ENCODE measurements around the gene OPRD1.
A peak's percentile ranks its signal among the peaks of the same experiment; 100 is the strongest.
"Not testable (repeated sequence)": the region's sequence is repeated elsewhere in the genome, so short reads cannot be mapped to it uniquely, and the experiment has no call there.

Gene OPRD1

DNA sequence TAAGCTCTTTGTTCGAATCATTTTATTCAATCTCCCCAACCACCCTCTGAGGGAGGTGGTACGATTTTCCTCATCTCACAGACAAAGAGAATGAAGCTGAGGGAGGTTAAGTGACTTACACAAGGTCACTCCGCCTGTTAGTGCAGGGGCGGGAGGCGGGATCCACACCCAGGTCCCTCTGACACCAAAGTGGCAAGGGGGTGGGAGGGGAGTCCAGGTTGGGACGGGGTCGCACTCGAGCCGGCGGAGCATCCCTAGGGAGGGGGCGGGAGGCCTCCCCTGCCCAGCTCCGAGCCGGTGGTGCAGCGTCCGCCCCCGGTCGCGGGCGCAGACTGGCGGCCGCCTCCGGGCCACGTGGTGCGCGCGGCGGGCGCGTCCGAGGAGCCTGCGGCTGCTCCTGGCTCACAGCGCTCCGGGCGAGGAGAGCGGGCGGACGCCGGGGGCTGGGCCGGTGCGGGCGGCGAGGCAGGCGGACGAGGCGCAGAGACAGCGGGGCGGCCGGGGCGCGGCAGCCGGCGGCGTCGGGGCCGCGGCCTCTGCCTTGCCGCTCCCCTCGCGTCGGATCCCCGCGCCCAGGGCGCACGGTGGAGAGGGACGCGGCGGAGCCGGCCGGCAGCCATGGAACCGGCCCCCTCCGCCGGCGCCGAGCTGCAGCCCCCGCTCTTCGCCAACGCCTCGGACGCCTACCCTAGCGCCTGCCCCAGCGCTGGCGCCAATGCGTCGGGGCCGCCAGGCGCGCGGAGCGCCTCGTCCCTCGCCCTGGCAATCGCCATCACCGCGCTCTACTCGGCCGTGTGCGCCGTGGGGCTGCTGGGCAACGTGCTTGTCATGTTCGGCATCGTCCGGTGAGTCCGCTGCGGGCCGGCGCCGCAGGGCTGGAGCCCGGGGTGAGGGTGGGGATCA, at the start of gene OPRD1:
TSS of gene OPRD1 (plus strand) at position 405 of the 903 bp plus-strand sequence. CDS start at position 619, 214 bp downstream.
- no peak for TF ChIP-seq JUND (IDR thresholded peaks at IDR 0.05; ENCODE audit: low read depth)
- in situ Hi-C loops (cut with HindIII; ENCODE audit: low pct_unique_long_range_greater_than_20kb, low sequenced_read_pairs), result no loop called here
- DNase-seq (ENCODE audit: low read depth in 1 of 2, low spot score in 1 of 2), result no peak

DNA sequence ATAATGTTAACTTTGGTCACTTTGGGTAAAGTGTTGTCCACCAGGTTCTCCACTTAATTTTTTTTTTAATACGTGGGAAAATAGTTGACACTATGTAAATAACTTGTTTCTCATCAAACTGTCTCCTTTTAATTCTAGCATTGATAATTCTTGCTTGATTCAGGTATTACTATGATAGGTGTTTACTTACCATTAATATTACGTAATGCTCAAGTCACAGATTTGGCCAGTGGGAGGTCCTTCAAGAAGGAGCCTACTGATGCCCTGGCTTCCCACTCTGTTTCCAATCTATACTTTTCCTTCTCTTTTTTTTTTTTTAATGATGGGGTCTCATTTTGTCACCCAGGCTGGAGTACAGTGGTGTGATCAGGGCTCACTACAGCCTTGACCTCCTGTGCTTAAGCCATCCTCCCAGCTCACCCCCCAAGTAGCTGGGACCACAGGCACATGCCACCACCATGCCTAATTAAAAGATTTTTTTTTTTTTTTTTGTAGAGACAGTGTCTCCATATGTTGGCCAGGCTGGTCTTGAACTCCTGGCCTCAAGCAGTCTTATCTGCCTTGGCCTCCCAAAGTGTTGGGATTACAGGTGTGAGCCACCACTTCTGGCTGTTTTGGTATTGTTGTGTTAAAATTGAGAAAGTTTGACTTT, 45.3 kb upstream of the OPRD1 start:
- in situ Hi-C loops (cut with HindIII; ENCODE audit: low pct_unique_long_range_greater_than_20kb, low sequenced_read_pairs), result no loop called here
- TF ChIP-seq JUND (IDR thresholded peaks at IDR 0.05; ENCODE audit: low read depth), result no peak
- DNase-seq (ENCODE audit: low read depth in 1 of 2, low spot score in 1 of 2), result no peak

GRCh38 chr1:28770601-28771165, 41.3 kb upstream of the OPRD1 start:
- no peak for DNase-seq (ENCODE audit: low read depth in 1 of 2, low spot score in 1 of 2)

DNA sequence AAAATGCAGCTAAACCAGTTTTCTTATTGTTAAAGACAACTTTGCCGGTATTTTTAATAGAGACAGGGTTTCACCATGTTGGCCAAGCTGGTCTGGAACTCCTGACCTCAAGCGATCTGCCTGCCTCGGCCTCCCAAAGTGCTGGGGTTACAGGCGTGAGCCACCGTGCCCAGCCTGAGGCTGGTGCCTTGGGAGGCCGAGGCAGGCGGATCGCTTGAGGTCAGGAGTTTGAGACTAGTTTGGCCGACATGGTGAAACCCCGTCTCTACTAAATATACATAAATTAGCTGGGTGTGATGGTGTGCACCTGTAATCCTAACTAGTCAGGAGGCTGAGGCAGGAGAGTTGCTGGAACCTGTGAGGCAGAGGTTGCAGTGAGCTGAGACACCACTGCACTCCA, 40.0 kb upstream of the OPRD1 start:
- DNase-seq (ENCODE audit: low read depth in 1 of 2, low spot score in 1 of 2); in situ Hi-C loops (cut with HindIII; ENCODE audit: low pct_unique_long_range_greater_than_20kb, low sequenced_read_pairs): not testable (repeated sequence)

More at GRCh38 chr1:28770601-28771165, 41.3 kb upstream of the OPRD1 start:
- no peak for TF ChIP-seq JUND (IDR thresholded peaks at IDR 0.05; ENCODE audit: low read depth)
- in situ Hi-C loops (cut with HindIII; ENCODE audit: low pct_unique_long_range_greater_than_20kb, low sequenced_read_pairs), result no loop called here

GRCh38 chr1:28773105-28773504, 38.9 kb upstream of the OPRD1 start:
- DNase-seq (ENCODE audit: low read depth in 1 of 2, low spot score in 1 of 2), result no peak
- in situ Hi-C loops (cut with HindIII; ENCODE audit: low pct_unique_long_range_greater_than_20kb, low sequenced_read_pairs), result no loop called here
- TF ChIP-seq JUND (IDR thresholded peaks at IDR 0.05; ENCODE audit: low read depth), result no peak

- DNase-seq (ENCODE audit: low read depth in 1 of 2, low spot score in 1 of 2), result peak; percentile 46 to 47
- in situ Hi-C loops (cut with HindIII; ENCODE audit: low pct_unique_long_range_greater_than_20kb, low sequenced_read_pairs), result no loop called here
- no peak for TF ChIP-seq JUND (IDR thresholded peaks at IDR 0.05; ENCODE audit: low read depth)
Observed at GRCh38 chr1:28775121-28775942, 36.6 kb upstream of the OPRD1 start.

DNA sequence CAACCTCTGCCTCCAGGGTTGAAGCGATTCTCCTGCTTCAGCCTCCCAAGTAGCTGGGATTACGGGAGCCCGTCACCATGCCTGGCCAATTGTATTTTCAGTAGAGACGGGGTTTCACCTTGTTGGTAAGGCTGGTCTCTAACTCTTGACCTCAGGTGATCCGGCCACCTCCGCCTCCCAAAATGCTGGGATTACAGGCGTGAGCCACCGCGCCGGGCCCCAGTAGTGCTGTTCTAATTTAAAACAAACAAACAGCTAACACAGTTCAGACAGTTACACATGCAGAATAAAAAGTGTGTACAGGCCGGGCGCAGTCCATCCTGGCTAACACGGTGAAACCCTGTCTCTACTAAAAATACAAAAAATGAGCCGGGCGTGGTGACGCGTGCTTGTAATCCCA, 35.6 kb upstream of the OPRD1 start:
- DNase-seq (ENCODE audit: low read depth in 1 of 2, low spot score in 1 of 2), result no peak
- TF ChIP-seq JUND (IDR thresholded peaks at IDR 0.05; ENCODE audit: low read depth), result no peak
- in situ Hi-C loops (cut with HindIII; ENCODE audit: low pct_unique_long_range_greater_than_20kb, low sequenced_read_pairs), result no loop called here

DNA sequence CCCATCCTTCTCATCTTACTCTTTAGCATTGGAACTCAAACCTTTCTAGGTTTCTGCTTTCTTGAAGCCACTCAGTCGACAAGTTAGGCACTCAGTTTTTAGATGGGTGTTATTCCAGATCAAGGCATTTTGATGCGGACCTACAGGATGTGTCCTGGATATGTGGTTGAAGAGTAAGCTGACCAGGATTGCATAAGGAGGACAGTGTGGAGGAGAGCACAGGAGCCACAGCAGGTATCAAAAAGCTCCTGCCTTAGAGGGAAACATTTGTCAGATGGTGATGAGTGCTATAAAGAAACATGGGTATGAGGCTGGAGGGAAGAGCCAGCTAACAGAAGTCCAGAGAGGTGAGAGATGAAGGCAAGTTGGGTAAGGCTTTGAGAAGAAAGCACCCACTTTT, 33.9 kb upstream of the OPRD1 start:
- in situ Hi-C loops (cut with HindIII; ENCODE audit: low pct_unique_long_range_greater_than_20kb, low sequenced_read_pairs), result no loop called here
- no peak for TF ChIP-seq JUND (IDR thresholded peaks at IDR 0.05; ENCODE audit: low read depth)
- DNase-seq (ENCODE audit: low read depth in 1 of 2, low spot score in 1 of 2), result no peak

- no peak for DNase-seq (ENCODE audit: low read depth in 1 of 2, low spot score in 1 of 2)
- no peak for TF ChIP-seq JUND (IDR thresholded peaks at IDR 0.05; ENCODE audit: low read depth)
- in situ Hi-C loops (cut with HindIII; ENCODE audit: low pct_unique_long_range_greater_than_20kb, low sequenced_read_pairs), result no loop called here
Observed at GRCh38 chr1:28779751-28780408, 32.1 kb upstream of the OPRD1 start.

- in situ Hi-C loops (cut with HindIII; ENCODE audit: low pct_unique_long_range_greater_than_20kb, low sequenced_read_pairs), result no loop called here
- no peak for TF ChIP-seq JUND (IDR thresholded peaks at IDR 0.05; ENCODE audit: low read depth)
- DNase-seq (ENCODE audit: low read depth in 1 of 2, low spot score in 1 of 2), result no peak
Observed at GRCh38 chr1:28781305-28781704, 30.7 kb upstream of the OPRD1 start.

- TF ChIP-seq JUND (IDR thresholded peaks at IDR 0.05; ENCODE audit: low read depth), result no peak
- in situ Hi-C loops (cut with HindIII; ENCODE audit: low pct_unique_long_range_greater_than_20kb, low sequenced_read_pairs), result no loop called here
- DNase-seq (ENCODE audit: low read depth in 1 of 2, low spot score in 1 of 2), result no peak
Observed at GRCh38 chr1:28782011-28782410, 30.0 kb upstream of the OPRD1 start.

GRCh38 chr1:28783363-28783762, 28.6 kb upstream of the OPRD1 start:
- in situ Hi-C loops (cut with HindIII; ENCODE audit: low pct_unique_long_range_greater_than_20kb, low sequenced_read_pairs), result no loop called here
- TF ChIP-seq JUND (IDR thresholded peaks at IDR 0.05; ENCODE audit: low read depth), result no peak
- DNase-seq (ENCODE audit: low read depth in 1 of 2, low spot score in 1 of 2), result no peak
